ENCODE results near the gene HDAC9.

HDAC9 gene

DNA sequence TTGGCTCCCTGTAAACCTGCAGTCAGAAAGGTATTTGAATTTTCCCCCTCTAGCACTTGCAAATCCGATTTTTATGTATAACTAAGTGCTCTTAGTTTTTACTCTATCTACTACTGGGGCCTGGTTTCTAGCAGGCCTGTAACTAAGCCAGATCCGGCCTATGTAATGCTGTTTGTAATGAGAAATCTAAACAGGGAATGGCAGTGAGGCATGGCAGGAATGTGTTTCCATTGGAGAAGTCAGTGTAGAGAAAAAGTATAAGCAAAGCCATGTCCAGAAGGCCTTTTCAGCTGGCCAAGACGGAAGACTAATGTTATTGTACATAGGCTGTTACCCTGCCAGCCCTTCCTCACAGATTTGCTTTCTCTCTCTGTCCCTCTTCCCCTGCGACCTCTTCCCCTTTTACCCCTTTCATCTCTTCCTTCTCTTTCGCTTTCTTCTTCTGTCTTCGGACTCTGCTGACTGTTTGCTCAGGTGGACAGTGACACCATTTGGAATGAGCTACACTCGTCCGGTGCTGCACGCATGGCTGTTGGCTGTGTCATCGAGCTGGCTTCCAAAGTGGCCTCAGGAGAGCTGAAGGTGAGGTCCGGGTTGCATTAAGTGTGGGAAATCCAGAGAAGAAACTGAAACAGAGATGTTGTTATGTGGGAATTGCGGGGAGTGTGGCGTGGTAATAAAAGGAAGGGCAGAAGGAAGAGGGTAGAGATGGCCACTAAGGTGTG lies 297.5 kb downstream of the HDAC9 start:
- Histone ChIP-seq H3K9me3 (ENCODE audit: control insufficient read depth, insufficient read depth, low read length) (no peaks in the 10 kb centered on the region), H3K36me3 (ENCODE audit: control insufficient read depth, low read length) (no peaks in the 10 kb centered on the region), H3K9me2 (replicated peaks; ENCODE audit: control insufficient read depth, low read length) (no peaks in the 10 kb centered on the region), H3F3A (ENCODE audit: control insufficient read depth, insufficient read depth) (no peaks in the 10 kb centered on the region), H3K4me1 (ENCODE audit: control insufficient read depth, low read length) (no peaks in the 10 kb centered on the region), H3K79me2 (ENCODE audit: control insufficient read depth, low read length) (no peaks in the 10 kb centered on the region), H3K4me3 (ENCODE audit: low read length) (no peak overlapping the region), H3K4me2 (ENCODE audit: low read length) (no peak overlapping the region), H4K20me1 (ENCODE audit: control insufficient read depth, insufficient read depth, low read depth, low read length) (no peaks in the 10 kb centered on the region), H3K27me3 (ENCODE audit: control insufficient read depth, low read length) (no peaks in the 10 kb centered on the region), H3K27ac (ENCODE audit: low read depth, low read length) (no peak overlapping the region)
- TF ChIP-seq CTCF (IDR thresholded peaks at IDR 0.05; ENCODE audit: low read depth, low read length, poor library complexity, severe bottlenecking) (no peak), EZH2phosphoT487 (IDR thresholded peaks at IDR 0.05; ENCODE audit: borderline replicate concordance, low read length) (no peak)

DNA sequence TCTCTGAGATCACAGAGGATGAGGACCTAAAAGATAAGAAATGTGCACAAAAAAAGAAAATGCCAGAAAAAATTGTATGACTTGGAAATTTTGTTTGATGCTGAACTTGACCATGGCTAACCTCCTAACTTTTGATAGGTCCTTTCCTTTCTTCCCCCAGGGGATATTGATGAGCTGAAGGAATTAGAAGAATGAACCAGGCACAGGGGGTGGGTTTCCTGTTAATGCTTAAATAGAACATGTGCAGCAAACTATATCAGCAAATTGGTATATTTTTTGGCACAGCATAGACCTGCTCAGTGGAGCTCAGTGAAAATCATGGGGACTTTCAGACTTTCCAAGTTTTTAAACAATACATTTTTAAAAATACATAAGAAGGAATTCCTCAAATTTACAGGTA lies 300.7 kb downstream of the HDAC9 start:
- Histone ChIP-seq H3K4me3 (ENCODE audit: low read length) (no peak overlapping the region), H3K27me3 (ENCODE audit: control insufficient read depth, low read length) (no peaks in the 10 kb centered on the region), H3K4me1 (ENCODE audit: control insufficient read depth, low read length) (no peaks in the 10 kb centered on the region), H4K20me1 (ENCODE audit: control insufficient read depth, insufficient read depth, low read depth, low read length) (no peaks in the 10 kb centered on the region), H3K9me2 (replicated peaks; ENCODE audit: control insufficient read depth, low read length) (no peaks in the 10 kb centered on the region), H3K79me2 (ENCODE audit: control insufficient read depth, low read length) (no peaks in the 10 kb centered on the region), H3K9me3 (ENCODE audit: control insufficient read depth, insufficient read depth, low read length) (no peaks in the 10 kb centered on the region), H3K27ac (ENCODE audit: low read depth, low read length) (no peak overlapping the region), H3K36me3 (ENCODE audit: control insufficient read depth, low read length) (no peaks in the 10 kb centered on the region), H3K4me2 (ENCODE audit: low read length) (no peak overlapping the region), H3F3A (ENCODE audit: control insufficient read depth, insufficient read depth) (no peaks in the 10 kb centered on the region)
- no peak for TF ChIP-seq CTCF (IDR thresholded peaks at IDR 0.05; ENCODE audit: low read depth, low read length, poor library complexity, severe bottlenecking)
- no peak for TF ChIP-seq EZH2phosphoT487 (IDR thresholded peaks at IDR 0.05; ENCODE audit: borderline replicate concordance, low read length)

- Histone ChIP-seq H3K27me3 (ENCODE audit: control insufficient read depth, low read length) (no peaks in the 10 kb centered on the region), H3K4me3 (ENCODE audit: low read length) (no peak overlapping the region), H3K9me3 (ENCODE audit: control insufficient read depth, insufficient read depth, low read length) (no peaks in the 10 kb centered on the region), H3F3A (ENCODE audit: control insufficient read depth, insufficient read depth) (no peaks in the 10 kb centered on the region), H3K36me3 (ENCODE audit: control insufficient read depth, low read length) (no peaks in the 10 kb centered on the region), H3K4me2 (ENCODE audit: low read length) (no peak overlapping the region), H4K20me1 (ENCODE audit: control insufficient read depth, insufficient read depth, low read depth, low read length) (no peaks in the 10 kb centered on the region), H3K27ac (ENCODE audit: low read depth, low read length) (no peak overlapping the region), H3K79me2 (ENCODE audit: control insufficient read depth, low read length) (no peaks in the 10 kb centered on the region), H3K9me2 (replicated peaks; ENCODE audit: control insufficient read depth, low read length) (no peaks in the 10 kb centered on the region), H3K4me1 (ENCODE audit: control insufficient read depth, low read length) (no peaks in the 10 kb centered on the region)
- TF ChIP-seq EZH2phosphoT487 (IDR thresholded peaks at IDR 0.05; ENCODE audit: borderline replicate concordance, low read length) (no peak), CTCF (IDR thresholded peaks at IDR 0.05; ENCODE audit: low read depth, low read length, poor library complexity, severe bottlenecking) (no peak)
Observed at GRCh38 chr7:18798088-18798906, 302.7 kb downstream of the HDAC9 start.

All from DOHH2 (cell line).